Endothelial cell of hepatic sinusoid (primary cell): ENCODE data around the gene MRS2.

Source experiments
- in situ Hi-C: cut with HindIII; loops from 2 replicates; pipeline ENCODE4 v1.10.0; 2017; ENCODE audit warnings: low sequenced_read_pairs

The MRS2 gene

DNA sequence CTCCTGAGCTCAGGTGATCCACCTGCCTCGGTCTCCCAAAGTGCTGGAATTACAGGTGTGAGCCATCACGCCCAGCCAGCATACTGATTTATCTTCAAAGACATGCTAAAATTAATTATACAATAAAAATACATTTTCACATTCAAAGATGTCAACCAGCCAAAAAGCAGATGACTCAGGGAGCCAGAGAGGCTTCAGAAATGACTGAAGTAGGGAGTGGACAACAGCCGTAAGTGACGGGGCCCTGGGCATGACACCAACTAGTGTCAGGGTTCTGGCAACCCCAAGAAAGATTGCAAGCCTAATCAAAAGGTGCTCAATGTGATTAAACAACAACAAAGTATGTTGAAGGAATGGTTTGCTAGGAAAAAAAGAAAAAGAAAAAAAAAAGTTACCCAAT is 58.2 kb downstream of the MRS2 start:
- in situ Hi-C loops: no loop called here

DNA sequence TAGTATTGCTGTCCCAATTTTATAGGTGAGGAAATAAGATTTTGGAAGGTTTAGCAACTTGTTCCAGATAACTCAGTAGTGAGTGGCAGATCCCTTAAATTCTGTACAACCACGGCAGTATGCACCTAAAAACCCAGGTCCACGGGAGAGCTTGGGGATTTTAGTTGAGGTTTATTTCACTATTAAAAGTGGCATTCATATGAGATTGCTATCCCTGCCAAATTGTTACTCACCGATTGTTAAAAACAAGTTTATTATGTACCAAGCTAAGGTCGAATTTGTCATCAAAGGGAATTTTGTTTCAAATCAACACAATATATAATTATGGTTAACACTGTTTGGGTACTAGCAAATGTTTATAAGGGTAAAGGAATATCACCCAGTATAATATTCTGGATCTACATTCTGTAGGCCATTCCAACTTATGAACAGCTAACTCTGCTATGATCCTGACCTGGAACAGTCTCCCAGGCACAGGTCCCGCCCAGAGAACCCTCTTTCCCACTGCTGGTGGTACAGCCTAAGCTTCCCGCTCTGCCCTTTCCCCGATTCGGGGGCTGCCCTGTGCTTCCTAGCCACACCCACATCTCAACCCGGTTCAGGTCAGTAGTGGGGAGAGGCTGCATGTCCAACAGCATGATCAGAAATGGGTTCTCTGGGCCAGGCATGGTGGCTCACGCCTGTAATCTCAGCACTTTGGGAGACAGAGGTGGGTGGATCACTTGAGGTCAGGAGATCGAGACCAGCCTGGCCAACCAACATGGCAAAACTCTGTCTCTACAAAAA is 61.7 kb downstream of the MRS2 start:
- in situ Hi-C loops: no loop called here

DNA sequence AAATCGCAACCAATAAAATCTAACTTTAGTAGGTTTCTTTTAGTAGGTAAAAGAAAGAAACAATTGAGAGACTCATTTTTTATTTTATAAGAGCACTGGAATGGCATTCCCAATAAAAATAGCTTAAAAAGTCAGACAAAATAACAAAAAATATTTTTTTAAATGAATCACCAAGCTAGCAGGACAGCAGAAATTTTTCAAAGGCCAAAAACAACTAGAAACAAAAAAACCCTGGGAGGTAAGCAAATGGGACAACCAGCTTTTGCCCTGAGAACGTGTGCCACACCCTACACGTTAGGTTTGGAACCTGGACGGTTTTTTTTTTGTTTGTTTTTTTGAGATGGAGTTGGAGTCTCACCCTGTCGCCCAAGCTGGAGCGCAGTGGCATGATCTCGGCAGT is 67.1 kb downstream of the MRS2 start:
- in situ Hi-C loops: loop anchor here (10.0 kb wide), 1 partner anchor 65 kb away; no protein-coding TSS in a partner anchor

DNA sequence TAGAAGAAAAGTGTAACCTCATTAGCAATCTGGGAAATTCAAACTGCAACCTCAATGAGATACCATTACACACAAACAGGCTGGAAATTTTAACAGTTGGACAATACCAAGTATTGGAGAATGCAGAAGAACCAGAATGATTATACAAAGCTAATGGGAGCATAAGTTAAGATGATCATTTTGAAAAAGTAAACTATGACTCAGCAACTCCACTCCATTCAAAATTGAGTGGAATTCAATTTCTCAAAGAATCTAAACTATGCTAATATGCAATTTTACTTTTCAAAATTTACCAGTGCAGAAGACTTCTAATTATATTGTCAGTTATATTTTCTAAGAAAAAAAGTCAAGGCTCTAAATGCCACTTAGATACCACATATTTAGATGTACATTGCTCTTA is 69.4 kb downstream of the MRS2 start:
- in situ Hi-C loops: loop anchor here (10.0 kb wide), 1 partner anchor 63 kb away; no protein-coding TSS in a partner anchor
